ENCODE data around the gene SNAPC4. TPM values are rescaled to one million over a fixed set of nuclear protein-coding genes. Genes with fewer than 3 reads are reported as not detected.

The SNAPC4 gene
- total and polyA plus RNA-seq, 2 of the 8 experiments (the other 6 are each of a cell fraction or from before 2014, with no cell fraction given) = 6.9 to 18.1 TPM

DNA sequence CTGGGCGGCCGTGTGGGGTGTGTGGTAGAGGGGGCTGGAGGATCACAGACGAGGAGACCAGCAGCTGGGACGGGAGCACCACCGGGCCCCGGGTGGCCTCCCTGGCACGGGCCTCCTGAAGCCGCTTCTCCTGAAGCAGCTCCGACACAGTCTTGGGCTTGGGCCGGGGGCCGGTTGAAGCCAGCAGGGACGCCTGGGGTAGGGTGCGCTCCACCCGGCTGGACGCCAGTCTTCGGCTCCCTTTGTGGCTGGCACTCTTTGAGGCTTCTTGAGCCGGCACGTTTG, 21.0 kb downstream of the SNAPC4 start:
- CTCF ChIA-PET (ENCODE audit: partially characterized antibody) = interaction anchor here (1.1 to 1.7 kb wide), 4 partner anchors 12 to 108 kb away, joined by 3 to 6 read pairs (median 5); partner anchors contain the start of gene DNLZ
- Histone ChIP-seq H4K91ac (replicated peaks; ENCODE audit: insufficient read length, low read length) (no peak overlapping the region), H3K9me3 (ENCODE audit: insufficient read depth in 2 of 2, low read depth in 1 of 2, low read length in 1 of 2) (no peaks in the 10 kb centered on the region), H3K27ac (ENCODE audit: low read depth, low read length) (no peak overlapping the region), H2AK5ac (ENCODE audit: low read depth, low read length) (no peak overlapping the region), H3K36me3 (ENCODE audit: control insufficient read depth in 2 of 4, insufficient read depth in 4 of 4, low read length in 3 of 4) (peaks cover 6 to 51% (median 22%) of the 10 kb centered on the region in 4 experiments; a peak in 7 of 8 replicates), H3K14ac (ENCODE audit: insufficient read length) (no peak overlapping the region), H2BK15ac (ENCODE audit: low read length) (no peak overlapping the region), H3K79me2 (ENCODE audit: control insufficient read depth in 1 of 2, insufficient read depth in 2 of 2, low read length in 2 of 2) (no peaks in the 10 kb centered on the region), H3K4me3 (ENCODE audit: extremely low read depth in 1 of 4, insufficient read depth in 2 of 4, low read depth in 3 of 4, low read length in 4 of 4) (no peak overlapping the region), H2AFZ (ENCODE audit: low read length) (no peak overlapping the region), H3K56ac (replicated peaks; ENCODE audit: insufficient read length, low read depth, low read length) (no peak overlapping the region), H3K23ac (ENCODE audit: insufficient read length) (no peak overlapping the region), H3K79me1 (ENCODE audit: low read depth, low read length) (no peaks in the 10 kb centered on the region; the same call in 1 of the 2 replicates), H3K27me3 (replicated peaks in 1 of 4; ENCODE audit: control insufficient read depth in 3 of 4, extremely low read depth in 1 of 4, insufficient read depth in 3 of 4, low read length in 3 of 4) (no peaks in the 10 kb centered on the region), H2BK120ac (replicated peaks; ENCODE audit: low read depth, low read length) (no peak overlapping the region), H3K18ac (ENCODE audit: extremely low read depth, low read length) (no peak overlapping the region), H4K5ac (ENCODE audit: insufficient read length, low read depth, low read length) (no peak overlapping the region), H4K20me1 (replicated peaks in 1 of 2; ENCODE audit: control insufficient read depth in 1 of 2, insufficient read depth in 2 of 2, low read length in 2 of 2) (peaks cover 5 to 14% of the 10 kb centered on the region in 2 experiments), H3K9ac (replicated peaks in 1 of 4; ENCODE audit: extremely low read depth in 1 of 4, low read depth in 3 of 4, low read length in 3 of 4) (no peak overlapping the region), H2BK20ac (ENCODE audit: low read length) (no peak overlapping the region), H4K8ac (ENCODE audit: extremely low read depth, insufficient read depth, low read length) (peak overlapping the region; percentile 14; the same call in 1 of the 2 replicates), H3K4me1 (replicated peaks in 1 of 4; ENCODE audit: control insufficient read depth in 3 of 4, insufficient read depth in 4 of 4, low read length in 3 of 4) (no peaks in the 10 kb centered on the region), H3K23me2 (ENCODE audit: low read depth, low read length) (no peaks in the 10 kb centered on the region), H3K4me2 (ENCODE audit: insufficient read depth in 1 of 2, low read depth in 2 of 2, low read length in 2 of 2) (no peak overlapping the region), H3K4ac (replicated peaks; ENCODE audit: insufficient read length, low read depth, low read length) (no peak overlapping the region), H2BK5ac (ENCODE audit: low read depth, low read length) (no peak overlapping the region), H2BK12ac (ENCODE audit: low read depth, low read length) (no peak overlapping the region)
- FAIRE-seq (no peak), DNase-seq (ENCODE audit: low read depth in 1 of 2, low spot score in 2 of 2) (no peak)
- POLR2A ChIA-PET (ENCODE audit: partially characterized antibody) = interaction anchor here (1.1 to 3.2 kb wide), 6 partner anchors 8 to 79 kb away, joined by 3 to 19 read pairs (median 8); partner anchors contain the start of gene SNAPC4
- 93% methylated on average over 10 of the region's 18 CpGs; no CpG with 5 or more reads in 1 of the 2 experiments for WGBS, 2 experiments (ENCODE audit: extremely low coverage in 1 of 2, insufficient coverage in 1 of 2, insufficient read length in 1 of 2, insufficient replicate concordance in 2 of 2, low coverage in 1 of 2, low lambda C conversion rate in 2 of 2, missing lambda C conversion rate in 1 of 2)
- no peak for TF ChIP-seq KDM5A (IDR thresholded peaks at IDR 0.05; ENCODE audit: low read length)
